ENCODE data around the gene RBMS1.
A peak's percentile ranks its signal among the peaks of the same experiment; 100 is the strongest.

Gene RBMS1

DNA sequence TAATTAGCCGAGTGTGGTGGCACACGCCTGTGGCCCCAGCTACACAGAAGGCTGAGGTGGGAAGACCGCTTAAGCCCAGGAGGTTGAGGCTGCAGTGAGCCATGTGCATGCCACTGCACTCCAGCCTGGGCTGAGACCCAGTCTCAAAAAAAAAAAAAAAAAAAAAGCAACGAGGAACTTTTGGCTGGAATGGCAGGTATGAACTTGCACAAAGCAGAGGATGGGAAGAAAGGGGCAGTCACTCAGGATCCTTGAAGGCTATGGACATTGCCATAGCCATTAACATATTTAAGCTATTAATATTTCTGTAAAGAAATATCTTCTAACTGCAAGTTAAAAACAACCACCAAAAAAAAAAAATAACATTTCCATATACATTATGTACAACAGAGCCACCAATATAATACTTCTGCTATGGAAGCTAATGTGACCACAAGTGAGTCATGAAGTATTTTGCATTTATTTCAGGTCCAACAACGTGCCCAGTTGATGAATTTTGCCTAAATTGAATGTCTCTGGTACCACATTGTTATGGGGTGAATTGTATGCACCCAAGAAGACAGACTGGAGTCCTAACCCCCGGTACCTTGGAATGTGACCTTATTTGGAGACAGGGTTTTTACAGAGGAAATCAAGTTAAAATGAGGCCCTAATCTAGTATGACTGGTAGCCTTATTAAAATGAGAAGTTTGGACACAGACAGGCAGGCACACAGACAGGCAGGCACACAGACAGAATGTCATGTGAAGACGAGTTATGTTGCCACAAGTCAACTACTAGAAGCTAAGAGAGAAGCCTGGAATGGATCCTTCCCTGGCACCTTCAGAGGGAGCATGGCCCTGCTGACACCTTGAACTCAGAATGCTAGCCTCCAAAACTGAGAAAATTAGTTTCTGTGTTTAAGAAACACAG lies 102.8 kb downstream of the RBMS1 start:
- TF ChIP-seq, protein P1, sequence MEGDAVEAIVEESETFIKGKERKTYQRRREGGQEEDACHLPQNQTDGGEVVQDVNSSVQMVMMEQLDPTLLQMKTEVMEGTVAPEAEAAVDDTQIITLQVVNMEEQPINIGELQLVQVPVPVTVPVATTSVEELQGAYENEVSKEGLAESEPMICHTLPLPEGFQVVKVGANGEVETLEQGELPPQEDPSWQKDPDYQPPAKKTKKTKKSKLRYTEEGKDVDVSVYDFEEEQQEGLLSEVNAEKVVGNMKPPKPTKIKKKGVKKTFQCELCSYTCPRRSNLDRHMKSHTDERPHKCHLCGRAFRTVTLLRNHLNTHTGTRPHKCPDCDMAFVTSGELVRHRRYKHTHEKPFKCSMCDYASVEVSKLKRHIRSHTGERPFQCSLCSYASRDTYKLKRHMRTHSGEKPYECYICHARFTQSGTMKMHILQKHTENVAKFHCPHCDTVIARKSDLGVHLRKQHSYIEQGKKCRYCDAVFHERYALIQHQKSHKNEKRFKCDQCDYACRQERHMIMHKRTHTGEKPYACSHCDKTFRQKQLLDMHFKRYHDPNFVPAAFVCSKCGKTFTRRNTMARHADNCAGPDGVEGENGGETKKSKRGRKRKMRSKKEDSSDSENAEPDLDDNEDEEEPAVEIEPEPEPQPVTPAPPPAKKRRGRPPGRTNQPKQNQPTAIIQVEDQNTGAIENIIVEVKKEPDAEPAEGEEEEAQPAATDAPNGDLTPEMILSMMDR (conservative IDR thresholded peaks at IDR 0.05; ENCODE audit: control insufficient read depth, insufficient read depth, low read depth, low read length) = no peak
- peak; percentile 78 for DNase-seq (ENCODE audit: low read depth)
- H3K4me3 ChIP-seq (ENCODE audit: control insufficient read depth, low read depth, low read length) = no peak overlapping the region

DNA sequence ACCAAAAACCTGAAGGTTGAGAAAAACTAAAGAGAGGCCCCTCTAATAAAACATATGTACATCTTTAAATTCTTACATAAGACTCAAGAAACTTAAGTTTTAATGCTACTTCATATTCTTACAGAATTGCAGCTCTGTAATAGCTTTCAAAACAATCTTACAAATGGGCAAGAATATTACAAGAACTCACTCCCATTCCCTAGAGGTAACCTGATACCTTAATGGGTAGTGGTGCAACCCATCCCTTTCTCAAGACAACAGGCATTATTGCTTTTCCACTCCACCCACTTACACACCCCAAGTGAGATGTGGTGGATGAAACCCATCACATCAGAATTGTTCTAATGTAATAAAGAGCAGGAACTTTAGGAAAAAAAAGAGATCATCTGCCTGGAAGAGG lies 103.7 kb downstream of the RBMS1 start:
- peak; percentile 90 for DNase-seq (ENCODE audit: low read depth)

DNA sequence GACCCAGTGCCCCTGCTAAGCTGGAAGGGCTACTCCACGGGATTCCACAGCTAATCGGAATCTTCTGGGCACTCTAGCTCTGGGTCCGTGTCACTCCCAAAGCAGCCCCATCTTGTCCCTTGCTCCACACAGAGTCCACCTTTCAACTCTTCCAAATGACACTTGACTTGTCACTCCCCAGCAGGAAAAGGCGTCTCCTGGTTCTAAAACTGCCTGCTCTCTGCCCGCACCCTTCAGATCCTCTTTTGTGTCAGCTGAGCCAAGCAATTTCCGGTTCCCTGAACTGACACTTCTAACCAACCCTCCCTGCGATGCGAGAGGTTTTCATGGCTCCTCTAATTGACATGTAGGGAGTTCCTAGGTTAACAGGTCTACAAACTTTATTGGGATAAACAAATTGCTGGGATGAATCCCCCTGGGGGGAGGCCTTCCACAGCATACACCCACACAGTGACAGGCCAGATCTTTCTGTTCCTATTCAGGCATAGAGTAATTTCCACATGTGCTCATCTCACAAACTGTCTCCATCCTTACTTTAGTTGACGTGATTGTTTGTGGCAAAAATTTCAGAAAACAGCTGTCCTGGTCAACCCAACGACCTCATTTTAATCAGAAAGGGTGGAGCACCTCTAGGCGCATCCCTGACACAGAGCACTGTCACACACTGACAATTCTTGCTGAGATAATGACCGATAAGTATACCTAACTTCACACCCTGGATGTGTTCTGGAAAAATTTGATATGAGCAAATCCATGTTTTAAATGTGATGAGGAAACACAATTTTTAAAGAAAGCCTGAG lies 104.9 kb downstream of the RBMS1 start:
- DNase-seq (ENCODE audit: low read depth) = peak; percentile 87

More for the DNA sequence above, 103.7 kb downstream of the RBMS1 start:
- no peak overlapping the region for H3K4me3 ChIP-seq (ENCODE audit: control insufficient read depth, low read depth, low read length)
- TF ChIP-seq, protein P1 (conservative IDR thresholded peaks at IDR 0.05; ENCODE audit: control insufficient read depth, insufficient read depth, low read depth, low read length) = no peak

DNA sequence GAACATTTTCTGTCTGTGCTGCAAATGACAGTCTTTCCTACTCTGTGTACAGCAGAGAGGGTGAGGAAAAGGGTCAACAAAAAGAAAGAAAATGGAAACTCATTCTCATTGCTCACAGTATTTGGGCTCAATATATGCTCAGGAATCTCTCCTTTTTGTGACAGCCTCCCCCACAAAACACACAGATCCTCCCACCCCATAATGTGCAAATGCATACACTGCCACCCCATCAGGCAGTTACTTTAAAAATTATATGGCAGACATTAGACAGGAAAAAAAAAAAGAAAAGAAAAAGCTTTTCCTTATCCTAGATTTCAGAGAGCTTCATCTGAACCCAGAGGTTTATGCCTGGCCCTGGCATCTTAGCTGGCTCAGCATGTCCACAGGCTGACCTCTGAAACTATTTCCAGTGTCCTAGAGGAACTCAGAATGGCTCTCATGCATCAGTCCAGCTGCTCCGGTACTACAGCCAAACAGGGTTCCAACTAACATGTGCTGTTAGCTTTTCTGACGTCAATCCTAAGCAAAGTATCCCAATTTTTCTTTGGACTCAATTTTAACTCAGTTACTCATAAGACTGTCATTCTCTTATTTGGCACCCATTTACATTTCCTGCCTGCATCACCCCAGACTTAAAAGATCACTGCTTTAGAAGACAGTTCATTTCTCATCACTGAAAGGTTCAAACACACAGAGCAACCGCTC lies 105.9 kb downstream of the RBMS1 start:
- no peak overlapping the region for H3K4me3 ChIP-seq (ENCODE audit: control insufficient read depth, low read depth, low read length)
- TF ChIP-seq, protein P1 (conservative IDR thresholded peaks at IDR 0.05; ENCODE audit: control insufficient read depth, insufficient read depth, low read depth, low read length) = no peak
- DNase-seq (ENCODE audit: low read depth) = peak; percentile 100

More for the DNA sequence above, 104.9 kb downstream of the RBMS1 start:
- H3K4me3 ChIP-seq (ENCODE audit: control insufficient read depth, low read depth, low read length) = no peak overlapping the region
- TF ChIP-seq, protein P1 (conservative IDR thresholded peaks at IDR 0.05; ENCODE audit: control insufficient read depth, insufficient read depth, low read depth, low read length) = no peak

DNA sequence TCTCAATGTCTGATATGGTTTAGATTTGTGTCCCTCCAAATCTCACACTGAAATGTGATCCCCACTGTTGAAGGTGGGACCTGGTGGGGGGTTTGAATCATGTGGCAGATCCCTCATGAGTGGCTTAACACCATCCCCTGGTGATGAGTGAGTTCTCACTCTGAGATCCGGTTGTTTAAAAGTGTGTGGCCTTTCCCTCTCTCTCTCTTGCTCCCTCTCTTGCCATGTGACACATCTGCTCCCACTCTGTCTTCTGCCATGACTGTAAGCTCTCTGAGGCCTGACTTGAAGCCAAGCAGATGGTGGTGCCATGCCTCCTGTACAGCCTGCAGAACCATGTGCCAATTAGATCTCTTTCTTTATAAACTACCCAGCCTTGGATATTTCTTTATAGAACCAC lies 108.8 kb downstream of the RBMS1 start:
- H3K4me3 ChIP-seq (ENCODE audit: control insufficient read depth, low read depth, low read length) = no peak overlapping the region
- DNase-seq (ENCODE audit: low read depth) = peak; percentile 42
- TF ChIP-seq, protein P1 (conservative IDR thresholded peaks at IDR 0.05; ENCODE audit: control insufficient read depth, insufficient read depth, low read depth, low read length) = no peak

DNA sequence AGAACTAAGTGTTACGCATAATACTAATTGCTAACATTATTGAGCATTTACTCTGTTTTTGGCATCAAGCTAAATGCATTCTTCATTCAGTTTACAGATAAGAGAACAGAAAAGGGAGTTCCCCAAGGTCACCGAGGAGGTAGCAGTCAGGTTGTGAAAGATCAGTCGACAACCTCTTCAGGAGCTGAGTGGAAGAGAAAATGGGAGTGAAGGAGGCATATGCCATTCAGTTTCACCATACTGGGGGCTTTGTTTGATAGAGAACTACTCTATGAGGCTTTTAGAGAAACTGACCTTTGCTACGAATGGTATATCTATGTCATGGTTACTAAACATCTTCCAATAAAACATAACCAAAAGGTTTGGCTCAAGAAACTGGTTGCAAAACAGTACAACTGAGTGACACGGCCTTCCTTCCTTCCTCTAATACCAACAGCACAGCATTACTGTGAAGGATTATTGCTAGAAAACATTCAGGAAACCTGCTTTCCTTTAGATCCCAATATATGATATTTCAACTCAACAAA lies 112.1 kb downstream of the RBMS1 start:
- H3K4me3 ChIP-seq (ENCODE audit: control insufficient read depth, low read depth, low read length) = no peak overlapping the region
- DNase-seq (ENCODE audit: low read depth) = peak; percentile 66
- TF ChIP-seq, protein P1 (conservative IDR thresholded peaks at IDR 0.05; ENCODE audit: control insufficient read depth, insufficient read depth, low read depth, low read length) = no peak

Measured in fibroblast of mammary gland (primary cell).